GM12891 (cell line): ENCODE measurements around the gene PPP2R2B.

Experiments used
- POLR2A ChIP-seq: IDR thresholded peaks from 2 replicates; pipeline ENCODE4 v1.6.1; 2011; ENCODE audit warnings: low read depth, low read length, control low read depth
- POLR2AphosphoS5 ChIP-seq: IDR thresholded peaks from 2 replicates; pipeline ENCODE4 v1.6.1; 2011; ENCODE audit warnings: low read depth, low read length, control low read depth
- POU2F2 ChIP-seq: IDR thresholded peaks from 2 replicates; pipeline ENCODE4 v1.6.1; 2011; ENCODE audit warnings: low read depth, mild to moderate bottlenecking, control low read depth, low read length, moderate library complexity
- TAF1 ChIP-seq: IDR thresholded peaks from 2 replicates; pipeline ENCODE4 v1.6.1; 2011; ENCODE audit warnings: low read depth, low read length, control low read depth

GRCh38 chr5:146703899-146704298 is 174.7 kb downstream of the PPP2R2B start:
- TF ChIP-seq POLR2A: no peak
- TF ChIP-seq POLR2AphosphoS5: no peak
- no peak for TF ChIP-seq POU2F2
- TF ChIP-seq TAF1: no peak
